Right lung (tissue), 5 donors: ENCODE data around the gene ASIC3. TPM values are rescaled to one million over a fixed set of nuclear protein-coding genes. Genes with fewer than 3 reads are reported as not detected.

Source experiments
- DNase-seq, 2 donors: peaks; one replicate each; pipeline ENCODE4 v3.0.0-alpha.2; 2013
- polyA plus RNA-seq, 5 donors: library from polyadenylated mRNA; unstranded; fragments of 120-200 nt; gene quantifications; one replicate each; pipeline versions ENCODE4 v1.2.1 to v1.2.3, GENCODE V29; 2013; ENCODE audit warnings: inconsistent platforms in 1 of 5, low replicate concordance in 1 of 5; ENCODE audit not compliant: insufficient read length in 5 of 5, insufficient read depth in 1 of 5

The ASIC3 gene
- polyA plus RNA-seq, 5 donors = 2.2 to 7.0 (median 4.5) TPM

- peak; percentile 79 to 87 for DNase-seq
These were observed 37.6 kb downstream of the ASIC3 start, which contains the start of gene AGAP3 for GRCh38 chr7:151085691-151086620. Gene AGAP3 (plus strand): TSS chr7:151086475. CDS start chr7:151086742, 267 bp downstream.

GRCh38 chr7:151086802-151087244 is 38.5 kb downstream of the ASIC3 start:
- DNase-seq = no peak

- peak; percentile 58 to 61 for DNase-seq
These were observed 39.1 kb downstream of the ASIC3 start for GRCh38 chr7:151087245-151088018.

- DNase-seq = no peak
These were observed 39.9 kb downstream of the ASIC3 start for GRCh38 chr7:151088019-151088855.

- DNase-seq = peak in 1 of 2 donors; percentile 55
These were observed 40.7 kb downstream of the ASIC3 start for GRCh38 chr7:151088856-151089699.

- no peak for DNase-seq
These were observed 41.8 kb downstream of the ASIC3 start for GRCh38 chr7:151089893-151090730.

GRCh38 chr7:151091003-151091402 is 42.7 kb downstream of the ASIC3 start:
- DNase-seq = no peak

- no peak for DNase-seq
These were observed 43.1 kb downstream of the ASIC3 start for GRCh38 chr7:151091431-151091830.

GRCh38 chr7:151091988-151092387 is 43.7 kb downstream of the ASIC3 start:
- no peak for DNase-seq

GRCh38 chr7:151093748-151094147 is 45.4 kb downstream of the ASIC3 start:
- DNase-seq = no peak

GRCh38 chr7:151094675-151095074 is 46.3 kb downstream of the ASIC3 start:
- no peak for DNase-seq

- DNase-seq = no peak
These were observed 46.9 kb downstream of the ASIC3 start for GRCh38 chr7:151095123-151095797.

GRCh38 chr7:151095828-151096475 is 47.6 kb downstream of the ASIC3 start:
- DNase-seq = no peak

- DNase-seq = no peak
These were observed 51.3 kb downstream of the ASIC3 start for GRCh38 chr7:151099486-151100211.

GRCh38 chr7:151100921-151101320 is 52.6 kb downstream of the ASIC3 start:
- no peak for DNase-seq

- DNase-seq = no peak
These were observed 53.5 kb downstream of the ASIC3 start for GRCh38 chr7:151101621-151102396.
